CD4-positive, alpha-beta T cell treated with Interleukin-1 beta for 1 hour (primary cell): ENCODE results near the gene DOCK1.
"Not testable (repeated sequence)": the region's sequence is repeated elsewhere in the genome, so short reads cannot be mapped to it uniquely, and the experiment has no call there.

ENCODE experiments used
- DNase-seq, 2 donors: peaks; one replicate each; pipeline ENCODE4 v3.0.0-alpha.2; 2020 to 2022

DOCK1 gene

GRCh38 chr10:126903656-126904360 lies 1.4 kb upstream of the DOCK1 start:
- no peak for DNase-seq

GRCh38 chr10:126904516-126904817 lies 761 bp upstream of the DOCK1 start:
- DNase-seq, result no peak

- DNase-seq, result no peak
Measured at GRCh38 chr10:126905776-126906703, 812 bp downstream of the DOCK1 start.

- DNase-seq, result no peak
Measured at GRCh38 chr10:126906704-126907422, 1.6 kb downstream of the DOCK1 start.

- no peak for DNase-seq
Measured at GRCh38 chr10:126907423-126907970, 2.3 kb downstream of the DOCK1 start.

GRCh38 chr10:126908225-126908624 lies 3.0 kb downstream of the DOCK1 start:
- no peak for DNase-seq

GRCh38 chr10:126908729-126909128 lies 3.5 kb downstream of the DOCK1 start:
- DNase-seq, result no peak

GRCh38 chr10:126909147-126909546 lies 3.9 kb downstream of the DOCK1 start:
- no peak for DNase-seq

- no peak for DNase-seq
Measured at GRCh38 chr10:126910196-126910595, 5.0 kb downstream of the DOCK1 start.

- no peak for DNase-seq
Measured at GRCh38 chr10:126910798-126911197, 5.6 kb downstream of the DOCK1 start.

GRCh38 chr10:126911301-126911700 lies 6.1 kb downstream of the DOCK1 start:
- DNase-seq, result no peak

- no peak for DNase-seq
Measured at GRCh38 chr10:126913316-126913715, 8.1 kb downstream of the DOCK1 start.

GRCh38 chr10:126914561-126914960 lies 9.3 kb downstream of the DOCK1 start:
- DNase-seq, result no peak

GRCh38 chr10:126916952-126917351 lies 11.7 kb downstream of the DOCK1 start:
- not testable (repeated sequence) for DNase-seq

GRCh38 chr10:126917375-126917774 lies 12.1 kb downstream of the DOCK1 start:
- no peak for DNase-seq

GRCh38 chr10:126917975-126918908 lies 13.0 kb downstream of the DOCK1 start:
- DNase-seq, result no peak

GRCh38 chr10:126919426-126919825 lies 14.2 kb downstream of the DOCK1 start:
- DNase-seq, result no peak

- DNase-seq, result no peak
Measured at GRCh38 chr10:126921162-126921561, 15.9 kb downstream of the DOCK1 start.

GRCh38 chr10:126921974-126922525 lies 16.8 kb downstream of the DOCK1 start:
- DNase-seq, result no peak

GRCh38 chr10:126924180-126924914 lies 19.1 kb downstream of the DOCK1 start:
- no peak for DNase-seq

- no peak for DNase-seq
Measured at GRCh38 chr10:126924915-126925300, 19.7 kb downstream of the DOCK1 start.
